Transverse colon (tissue), 4 donors: Measurements from ENCODE around the gene ZNF496. TPM values are rescaled to one million over a fixed set of nuclear protein-coding genes. Genes with fewer than 3 reads are reported as not detected.

Source experiments
- DNase-seq: peaks from one replicate; pipeline ENCODE4 v3.0.0-alpha.2; 2019
- H3K27ac ChIP-seq, 4 donors: fragments of 200-600 bp; sonication (generic); 2 replicates each; pipeline ENCODE4 v1.5.1; 2016 to 2018; ENCODE audit warnings: inconsistent platforms in 4 of 4
- H3K27me3 ChIP-seq: fragments of 200-600 bp; sonication (generic); 2 replicates; pipeline ENCODE4 v1.5.1; 2017; ENCODE audit warnings: inconsistent platforms
- H3K36me3 ChIP-seq, 4 donors: fragments of 200-600 bp; sonication (generic); 2 replicates each; pipeline ENCODE4 v1.5.1; 2017 to 2019; ENCODE audit warnings: inconsistent platforms in 4 of 4
- H3K4me1 ChIP-seq, 4 donors: fragments of 200-600 bp; sonication (generic); 2 replicates each; pipeline ENCODE4 v1.5.1; 2017 to 2020; ENCODE audit warnings: inconsistent platforms in 4 of 4
- H3K4me3 ChIP-seq, 4 donors: fragments of 200-600 bp; sonication (generic); 1 replicate in 1 of 4; 2 replicates in 3 of 4; pipeline versions ENCODE4 v1.5.1 to v1.6.1; 2017 to 2019; ENCODE audit warnings: inconsistent platforms in 4 of 4
- H3K9me3 ChIP-seq, 2 donors: fragments of 200-600 bp; sonication (generic); 2 replicates each; pipeline ENCODE4 v1.5.1; 2017 to 2019; ENCODE audit warnings: inconsistent platforms in 2 of 2
- CTCF ChIP-seq, 5 experiments: fragments of 200-600 bp in 3 of 5; fragments of 450-650 bp in 2 of 5; sonication (generic) in 3 of 5; IDR thresholded peaks; 1 replicate in 2 of 5; 2 replicates in 3 of 5; pipeline ENCODE4 v1.5.1; 2016 to 2017; ENCODE audit warnings: antibody characterized with exemption in 5 of 5, inconsistent platforms in 3 of 5, mild to moderate bottlenecking in 2 of 5, moderate library complexity in 1 of 5
- EP300 ChIP-seq: sonication (generic); formaldehyde crosslinking; IDR thresholded peaks from one replicate; pipeline ENCODE4 v1.6.1; 2017; ENCODE audit warnings: antibody characterized with exemption, low read depth
- POLR2A ChIP-seq: fragments of 450-650 bp; IDR thresholded peaks from one replicate; pipeline ENCODE4 v1.6.1; 2016; ENCODE audit warnings: antibody characterized with exemption, mild to moderate bottlenecking, moderate library complexity
- POLR2AphosphoS5 ChIP-seq, 3 donors: sonication (generic); formaldehyde crosslinking; IDR thresholded peaks; one replicate each; pipeline ENCODE4 v1.6.1; 2016; ENCODE audit warnings: antibody characterized with exemption in 3 of 3
- WGBS, 2 donors: methylation state at CpG; one replicate each; pipeline ENCODE4 v1.1.5; 2018; ENCODE audit warnings: low coverage in 1 of 2; 5-methylcytosine and 5-hydroxymethylcytosine counted together
- in situ Hi-C, 4 donors: fragments of 200-750 bp; cut with MboI; loops; one replicate each; pipeline versions ENCODE4 v1.15.0 to v1.15.1; 2017; ENCODE audit warnings: low sequenced_read_pairs in 3 of 4, low pct_ligation_motif_present in 1 of 4, low pct_unique_long_range_greater_than_20kb in 1 of 4
- intact Hi-C: fragments of 100-400 bp; cut with DNase I; formaldehyde crosslinking; loops from one replicate; pipeline ENCODE4 v1.15.1; 2023; ENCODE audit warnings: low total_unique reads
- total RNA-seq, 4 donors: library from RNA; depleted of rRNA; stranded (reverse); fragments of >200 nt; gene quantifications; one replicate each; pipeline ENCODE4 v1.1.0, GENCODE V29; 2016

The ZNF496 gene
- total RNA-seq, 4 donors from 2014 or later: 12.4 to 35.8 (median 28.7) TPM

- no peak overlapping the region for H3K4me3 ChIP-seq
- intact Hi-C loops: no loop called here
- WGBS, 2 donors: 53 to 75% methylated on average over 4 to 11 of the region's 11 CpGs
- peak overlapping the region; percentile 45 to 74 (median 69) for H3K27ac ChIP-seq
- H3K27me3 ChIP-seq: peaks cover 12% of the 10 kb centered on the region
- H3K4me1 ChIP-seq: peaks cover 0 to 26% (median 6%) of the 10 kb centered on the region in 4 donors
- H3K36me3 ChIP-seq: no peaks in the 10 kb centered on the region
- in situ Hi-C loops: no loop called here
- TF ChIP-seq POLR2A: no peak
- TF ChIP-seq POLR2AphosphoS5 (IDR thresholded peaks at IDR 0.05): no peak
- TF ChIP-seq EP300: no peak
- TF ChIP-seq CTCF (IDR thresholded peaks at IDR 0.05): no peak
- no peaks in the 10 kb centered on the region for H3K9me3 ChIP-seq
- DNase-seq: peak; percentile 22
Observed at GRCh38 chr1:247360991-247361731, 29.5 kb upstream of the ZNF496 start.

GRCh38 chr1:247360116-247360898 is 28.6 kb upstream of the ZNF496 start:
- no peaks in the 10 kb centered on the region for H3K36me3 ChIP-seq
- H3K9me3 ChIP-seq: no peaks in the 10 kb centered on the region
- no peak for DNase-seq
- H3K27me3 ChIP-seq: peaks cover 10% of the 10 kb centered on the region
- in situ Hi-C loops: no loop called here
- TF ChIP-seq EP300: no peak
- peak; percentile 24 for TF ChIP-seq POLR2A
- peak overlapping the region; percentile 45 to 74 (median 69) for H3K27ac ChIP-seq
- 58 to 71% methylated on average over 7 to 13 of the region's 13 CpGs for WGBS, 2 donors
- H3K4me3 ChIP-seq: peak overlapping the region in 1 of 4 donors; percentile 12
- H3K4me1 ChIP-seq: peaks cover 0 to 26% (median 6%) of the 10 kb centered on the region in 4 donors
- intact Hi-C loops: no loop called here

GRCh38 chr1:247359559-247359958 is 27.9 kb upstream of the ZNF496 start:
- Histone ChIP-seq H3K4me1 (peaks cover 0 to 26% (median 6%) of the 10 kb centered on the region in 4 donors), H3K9me3 (no peaks in the 10 kb centered on the region), H3K27me3 (peaks cover 4% of the 10 kb centered on the region), H3K36me3 (no peaks in the 10 kb centered on the region), H3K27ac (peak overlapping the region in 2 of 4 donors; percentile 70 to 74), H3K4me3 (no peak overlapping the region)
- in situ Hi-C loops: no loop called here
- no peak for DNase-seq
- 91% methylated on average over 6 of the region's 6 CpGs for WGBS, 2 donors
- intact Hi-C loops: no loop called here
- no peak for TF ChIP-seq CTCF (IDR thresholded peaks at IDR 0.05)
- TF ChIP-seq EP300: no peak
- no peak for TF ChIP-seq POLR2A
- no peak for TF ChIP-seq POLR2AphosphoS5 (IDR thresholded peaks at IDR 0.05)

GRCh38 chr1:247358920-247359319 is 27.3 kb upstream of the ZNF496 start:
- Histone ChIP-seq H3K27me3 (no peaks in the 10 kb centered on the region), H3K9me3 (no peaks in the 10 kb centered on the region), H3K4me1 (peaks cover 0 to 26% (median 6%) of the 10 kb centered on the region in 4 donors), H3K27ac (no peak overlapping the region), H3K4me3 (no peak overlapping the region), H3K36me3 (no peaks in the 10 kb centered on the region)
- DNase-seq: peak; percentile 15
- in situ Hi-C loops: no loop called here
- intact Hi-C loops: no loop called here
- 86 to 100% methylated on average over 3 to 5 of the region's 5 CpGs for WGBS, 2 donors
- no peak for TF ChIP-seq POLR2AphosphoS5 (IDR thresholded peaks at IDR 0.05)
- no peak for TF ChIP-seq POLR2A
- TF ChIP-seq EP300: no peak
- no peak for TF ChIP-seq CTCF (IDR thresholded peaks at IDR 0.05)
